A172 (cell line): ENCODE data around the gene PDXDC1. TPM values are rescaled to one million over a fixed set of nuclear protein-coding genes. Genes with fewer than 3 reads are reported as not detected.
A peak's percentile ranks its signal among the peaks of the same experiment; 100 is the strongest.
"Not testable (repeated sequence)": the region's sequence is repeated elsewhere in the genome, so short reads cannot be mapped to it uniquely, and the experiment has no call there.

Experiments used
- DNase-seq: peaks from one replicate; pipeline ENCODE4 v3.0.0-alpha.2; 2015; ENCODE audit warnings: low spot score
- total RNA-seq: library from RNA; depleted of rRNA; stranded (reverse); fragments of >200 nt; shearing (Covaris generic); gene quantifications from 2 replicates; pipeline ENCODE4 v1.2.3, GENCODE V29; 2014; rRNA removed

PDXDC1 gene
- total RNA-seq, 1 experiment from 2014 or later, result 89.8 TPM

DNA sequence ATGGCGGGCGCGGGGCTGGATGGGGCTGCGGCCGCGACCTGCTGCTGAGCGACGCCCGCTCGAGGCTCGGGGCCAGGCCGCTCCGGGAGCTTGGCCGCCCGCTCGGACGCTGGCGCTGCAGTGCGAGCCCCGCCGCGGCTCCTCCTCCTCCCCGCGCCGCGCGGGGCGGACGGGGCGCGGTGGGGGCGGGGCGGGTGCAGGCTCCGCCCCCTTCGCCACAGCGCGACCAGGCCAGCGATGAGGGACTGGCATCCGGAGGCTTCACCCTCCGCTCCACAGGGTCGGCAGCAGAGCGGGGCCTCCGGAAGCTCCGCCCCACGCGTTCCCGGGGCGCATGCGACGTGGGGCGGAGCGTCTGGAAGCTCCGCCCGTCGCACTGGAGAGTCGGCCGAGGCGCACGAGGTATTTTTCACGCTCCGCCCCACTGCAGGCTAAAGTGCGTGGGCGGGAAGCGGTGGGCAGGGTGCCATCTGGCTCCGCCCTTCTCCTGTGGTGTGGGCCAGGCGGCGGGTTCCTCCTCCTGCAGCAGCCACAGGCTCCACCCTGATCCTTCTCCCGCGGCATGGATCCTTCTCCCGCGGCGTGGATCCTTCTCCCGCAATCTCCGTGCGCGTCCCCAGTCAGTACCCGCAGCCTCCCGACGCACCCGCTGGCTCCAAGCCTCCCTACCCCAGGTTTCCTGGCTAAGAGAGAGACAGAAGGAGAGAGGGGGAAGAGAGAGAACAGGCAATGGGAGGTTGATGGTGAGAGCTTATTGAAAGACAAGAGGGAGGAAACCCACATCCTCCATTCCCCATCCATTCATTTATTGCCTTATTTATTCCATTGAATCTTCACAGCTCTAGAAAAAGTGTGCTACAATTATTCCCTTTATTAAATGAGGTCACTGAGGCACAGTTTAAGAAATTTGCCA lies 180.1 kb downstream of the PDXDC1 start:
- peak; percentile 91 for DNase-seq

DNA sequence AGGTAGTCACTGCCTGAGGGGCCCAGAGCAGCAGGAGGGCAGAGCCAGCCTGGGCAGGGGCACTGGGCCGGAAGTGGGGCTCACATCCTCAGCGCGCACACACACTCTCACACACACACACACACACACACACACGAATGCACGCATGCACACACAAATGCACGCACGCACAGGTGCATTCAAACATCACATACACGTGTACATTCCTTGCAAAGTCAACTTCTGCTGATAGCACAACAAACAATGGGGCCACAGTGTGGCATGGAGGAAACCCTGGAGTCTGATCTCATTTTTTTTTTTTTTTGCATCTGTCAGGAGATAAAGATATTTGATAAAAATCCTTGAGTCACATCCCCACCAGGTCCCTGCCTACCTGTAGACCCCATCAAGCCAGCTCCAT lies 182.8 kb downstream of the PDXDC1 start:
- not testable (repeated sequence) for DNase-seq

DNA sequence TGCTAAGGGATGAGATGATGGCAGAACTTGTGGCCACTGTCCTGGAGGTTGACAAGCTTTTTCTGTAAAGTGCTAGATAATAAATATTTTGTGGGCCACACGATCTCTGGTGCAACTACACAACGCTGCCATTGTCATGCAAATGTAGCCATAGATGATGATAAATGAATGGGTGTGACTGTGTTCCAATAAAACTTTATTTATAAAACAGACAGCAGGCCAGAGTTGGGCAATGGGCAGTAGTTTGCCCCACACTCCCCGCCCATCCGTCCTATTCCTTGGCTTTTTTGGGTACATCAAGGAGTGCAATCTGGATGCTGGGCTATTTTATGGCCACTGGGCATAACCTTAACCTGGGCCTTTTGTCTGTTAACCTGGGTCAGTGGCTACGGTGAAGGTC lies 184.8 kb downstream of the PDXDC1 start:
- DNase-seq, result not testable (repeated sequence)

DNA sequence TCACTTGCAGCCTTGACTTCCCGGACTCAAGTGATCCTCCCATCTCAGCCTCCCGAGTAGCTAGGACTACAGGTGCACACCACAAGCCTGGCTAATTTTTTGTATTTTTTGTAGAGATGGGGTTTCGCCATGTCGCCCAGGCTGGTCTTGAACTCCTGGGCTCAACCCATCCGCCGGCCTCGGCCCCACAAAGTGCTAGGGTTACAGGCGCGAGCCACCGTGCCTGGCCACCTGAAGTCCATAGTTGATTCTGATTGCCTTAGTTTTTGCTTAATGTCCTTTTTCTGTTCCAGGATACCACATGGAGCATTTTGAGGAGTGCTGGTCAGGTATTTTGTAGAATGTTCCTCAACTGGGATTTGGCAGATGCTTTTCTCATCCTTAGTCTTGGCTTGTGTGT lies 185.7 kb downstream of the PDXDC1 start:
- DNase-seq, result not testable (repeated sequence)

DNA sequence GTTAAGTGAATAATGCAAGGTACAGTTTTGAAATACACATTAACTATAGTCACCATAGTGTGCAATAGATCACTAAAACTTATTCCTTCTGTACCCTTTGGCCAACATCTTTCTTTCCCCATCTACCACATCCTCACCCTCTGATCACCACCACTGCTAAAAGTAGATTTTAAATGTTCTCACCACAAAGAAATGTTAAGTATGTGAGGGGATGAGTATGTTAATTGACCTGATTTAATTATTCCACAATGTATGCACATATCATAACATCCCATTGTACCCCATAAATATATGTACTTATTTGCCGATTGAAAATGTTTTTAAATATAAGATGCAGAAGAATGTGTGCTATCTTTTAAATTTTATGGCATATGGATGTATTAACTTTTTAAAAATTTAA lies 188.2 kb downstream of the PDXDC1 start:
- not testable (repeated sequence) for DNase-seq

DNA sequence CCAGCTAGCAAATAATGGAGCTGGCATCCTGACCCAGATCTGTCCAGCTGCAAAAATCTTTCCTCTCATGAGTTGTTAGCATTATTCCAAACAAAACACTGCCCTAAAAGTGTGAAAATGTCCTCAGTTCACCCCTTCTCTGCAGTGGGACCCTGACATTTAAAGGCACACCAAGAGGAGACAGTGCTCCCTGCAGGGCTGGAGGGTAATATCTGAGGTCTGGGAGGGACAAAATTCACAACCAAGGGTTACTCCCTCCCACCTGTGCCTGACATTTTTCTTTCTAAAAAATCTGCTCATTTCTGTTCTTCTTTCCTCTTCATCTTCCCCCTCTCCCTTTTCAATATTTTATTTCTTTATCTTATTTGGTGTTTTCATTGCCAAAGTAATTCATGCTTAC lies 191.4 kb downstream of the PDXDC1 start:
- DNase-seq, result not testable (repeated sequence)

DNA sequence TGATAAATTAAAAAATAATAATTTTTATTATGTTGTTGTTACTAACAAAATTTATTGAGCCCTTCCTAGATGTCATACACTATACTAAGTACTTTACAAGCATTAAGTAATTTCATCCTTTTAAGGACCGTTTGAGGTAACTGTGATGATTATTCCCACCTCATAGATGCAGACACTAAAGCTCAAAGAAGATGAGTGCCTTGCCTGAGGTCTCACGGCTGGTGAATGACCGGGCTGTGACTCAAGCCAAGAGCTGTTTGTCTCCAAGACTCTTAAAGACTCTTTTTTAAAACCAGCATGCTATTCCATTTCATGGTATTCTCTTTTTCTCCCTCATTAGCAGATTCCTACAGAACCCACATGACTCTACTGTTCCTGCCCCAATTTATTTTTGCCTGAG lies 193.5 kb downstream of the PDXDC1 start:
- DNase-seq, result not testable (repeated sequence)

DNA sequence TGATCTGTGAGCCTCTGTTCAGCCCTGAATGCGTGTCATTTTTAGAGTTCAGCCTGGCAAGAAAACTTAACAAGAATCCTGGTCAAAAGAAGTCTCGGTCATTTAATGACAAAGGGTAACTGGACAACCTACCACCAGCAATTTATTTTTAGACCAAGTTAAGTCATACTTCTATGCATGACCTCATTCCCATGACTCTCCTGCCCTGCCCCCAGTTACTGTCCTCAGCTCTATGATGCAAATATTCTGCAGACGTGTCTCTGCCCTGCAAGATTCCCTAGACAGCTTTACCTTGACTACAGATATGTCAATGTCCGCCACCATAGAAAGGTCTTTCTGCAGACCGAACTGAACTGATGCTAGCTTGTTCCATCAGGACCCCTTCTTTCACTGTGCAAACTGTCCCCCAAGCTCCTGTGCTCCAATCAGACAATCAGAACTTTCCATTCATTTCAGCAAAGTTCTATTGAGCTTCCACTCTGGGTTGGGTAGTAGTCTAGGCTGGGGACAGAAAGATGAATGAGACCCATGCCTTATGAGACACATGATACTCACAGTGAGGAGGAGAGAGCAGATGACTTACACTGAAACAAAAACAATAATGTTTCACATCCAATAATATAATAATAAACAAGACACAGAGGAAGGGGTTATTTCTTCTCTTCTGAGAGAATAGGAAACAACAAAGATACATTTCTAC lies 194.3 kb downstream of the PDXDC1 start:
- DNase-seq, result peak; percentile 11

DNA sequence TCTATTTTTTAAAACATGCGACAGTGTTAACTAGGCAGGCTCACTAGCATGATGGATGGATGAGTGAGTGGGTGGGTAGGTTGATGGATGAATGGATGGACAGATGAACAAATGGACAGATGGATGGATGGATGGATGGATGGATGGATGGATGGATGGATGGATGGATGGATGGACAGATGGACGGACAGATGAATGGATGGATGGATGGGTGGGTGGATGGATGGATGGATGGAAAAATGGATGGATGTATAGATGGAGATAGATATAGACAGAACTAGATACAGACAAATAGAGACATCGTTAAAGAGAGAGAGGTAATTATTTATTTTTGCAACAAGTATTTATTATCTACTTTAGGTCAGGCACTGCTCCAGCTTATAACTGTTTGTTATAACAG lies 205.1 kb downstream of the PDXDC1 start:
- DNase-seq, result not testable (repeated sequence)

DNA sequence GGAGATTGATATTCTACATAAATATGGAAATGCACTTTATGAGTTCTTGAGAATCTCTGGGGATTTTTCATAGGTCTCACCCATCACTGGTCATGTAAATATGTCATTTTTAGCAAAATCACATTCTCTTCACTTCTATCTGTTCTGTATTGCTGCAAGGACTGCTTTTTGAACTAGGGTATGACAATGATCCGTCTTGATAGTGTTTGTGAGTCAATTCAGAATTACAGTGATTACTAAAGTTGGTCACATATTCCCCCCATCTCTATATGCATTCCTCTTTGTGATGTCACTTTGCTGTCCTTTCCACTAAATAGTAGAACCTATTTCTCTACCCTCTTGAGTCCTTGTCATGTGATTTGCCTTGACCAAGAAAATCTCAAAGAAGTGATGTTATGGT lies 206.1 kb downstream of the PDXDC1 start:
- DNase-seq, result not testable (repeated sequence)

DNA sequence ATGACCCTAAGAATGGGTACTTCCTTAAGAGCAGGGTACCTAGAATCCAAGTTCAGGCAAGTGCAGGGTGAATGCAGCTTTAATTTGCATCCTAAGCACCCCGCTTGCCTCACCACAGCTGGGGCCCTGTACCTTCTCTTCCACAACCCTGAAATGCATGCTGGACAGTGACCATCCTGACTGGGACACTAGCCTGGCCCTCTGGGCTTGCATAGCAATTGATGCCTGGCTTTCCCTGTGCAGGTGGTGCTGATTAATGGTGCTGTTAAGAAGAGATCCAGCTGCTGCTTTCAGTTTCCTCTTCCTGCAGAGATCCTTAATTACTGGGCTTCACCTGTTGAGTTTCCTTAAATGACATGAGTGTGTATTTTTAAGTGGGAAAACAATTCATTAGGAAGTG lies 209.2 kb downstream of the PDXDC1 start:
- not testable (repeated sequence) for DNase-seq

Other genes with a start within 250 kb of the PDXDC1 start
- 0.50 and 0.72 TPM in 2 replicates for gene NPIPA2, start 232.5 kb upstream of the PDXDC1 start, total RNA-seq
- gene NOMO1, start 141.3 kb upstream of the PDXDC1 start, total RNA-seq, result 119 and 135 TPM in 2 replicates
- 24.4 and 30.8 TPM in 2 replicates for gene NPIPA1, start 37.6 kb upstream of the PDXDC1 start, total RNA-seq
- 134 and 139 TPM in 2 replicates for gene NTAN1, start 81.0 kb downstream of the PDXDC1 start, total RNA-seq
- gene RRN3, start 119.2 kb downstream of the PDXDC1 start, total RNA-seq, result 58.5 and 61.9 TPM in 2 replicates